HCT116 (cell line): ENCODE data around the gene SLC25A1. TPM values are rescaled to one million over a fixed set of nuclear protein-coding genes. Genes with fewer than 3 reads are reported as not detected.
"Not testable (repeated sequence)": the region's sequence is repeated elsewhere in the genome, so short reads cannot be mapped to it uniquely, and the experiment has no call there.

ENCODE experiments used
- ATAC-seq: fragments of 200-7000 bp; cut with Tn5 transposase; 2 replicates; pipeline ENCODE4 v1.9.1; 2020; ENCODE audit warnings: mild to moderate bottlenecking, moderate library complexity
- BruUV-seq: library from RNA; stranded (reverse); fragments of 400-500 nt; replicated peaks from 2 replicates; lab custom pipeline; 2021; lab: Mats Ljungman, UMichigan
- CTCF ChIA-PET: fragments of 300-600 bp; sonication (Branson Sonifier 250); formaldehyde crosslinking; loops from one replicate; lab custom pipeline; 2021; ENCODE audit warnings: antibody characterized with exemption; lab: Charles Lee
- POLR2A ChIA-PET: fragments of 300-600, 350-600 bp; sonication (Branson Sonifier 250); formaldehyde crosslinking; loops from one replicate; lab custom pipeline; 2021; ENCODE audit warnings: antibody characterized with exemption; lab: Charles Lee
- RAD21 ChIA-PET, 2 experiments: fragments of 300-600 bp; sonication (Branson Sonifier 250); formaldehyde crosslinking; loops; one replicate each; lab custom pipeline; 2023; ENCODE audit warnings: low total read pairs in 2 of 2; ENCODE audit not compliant: uncharacterized antibody in 2 of 2, unreplicated experiment in 2 of 2, low non-redundant PET in 1 of 2; lab: Charles Lee
- DNase-seq: peaks from one replicate; pipeline ENCODE4 v3.0.0-alpha.2; 2010; ENCODE audit warnings: low read depth, low spot score
- H2AFZ ChIP-seq: fragments of 200-600 bp; shearing (Covaris generic), sonication (generic); 2 replicates; pipeline ENCODE4 v1.6.1; 2017; ENCODE audit warnings: low read depth, mixed run types, mixed read lengths, antibody characterized with exemption, low read length; ENCODE audit not compliant: poor library complexity, severe bottlenecking
- H3K27ac ChIP-seq: 2 replicates; pipeline ENCODE4 v1.5.1; 2012; ENCODE audit warnings: low read depth, low read length
- H3K27me3 ChIP-seq: fragments of 200-600 bp; sonication (generic); 2 replicates; pipeline ENCODE4 v1.6.1; 2016; ENCODE audit warnings: mixed run types, low read length, mixed read lengths; ENCODE audit not compliant: insufficient read depth
- H3K36me3 ChIP-seq, 2 experiments: fragments of 200-500 bp in 1 of 2; fragments of 200-600 bp in 1 of 2; sonication (Bioruptor generic) in 1 of 2; sonication (generic) in 1 of 2; 2 replicates each; pipeline versions ENCODE4 v1.5.1 to v1.6.1; 2014 to 2016; ENCODE audit warnings: low read length in 2 of 2, inconsistent platforms in 1 of 2, mixed read lengths in 1 of 2, mixed run types in 1 of 2; ENCODE audit not compliant: insufficient read depth in 2 of 2, control insufficient read depth in 1 of 2
- H3K4me1 ChIP-seq, 2 experiments: fragments of 200-600 bp in 1 of 2; sonication (generic) in 1 of 2; 2 replicates each; pipeline versions ENCODE4 v1.5.1 to v1.6.1; 2012 to 2017; ENCODE audit warnings: low read length in 2 of 2, inconsistent platforms in 1 of 2, mild to moderate bottlenecking in 1 of 2, mixed read lengths in 1 of 2, mixed run types in 1 of 2, moderate library complexity in 1 of 2; ENCODE audit not compliant: insufficient read depth in 2 of 2, control insufficient read depth in 1 of 2
- H3K4me2 ChIP-seq: fragments of 200-600 bp; sonication (generic); 2 replicates; pipeline ENCODE4 v1.6.1; 2017; ENCODE audit warnings: mixed run types, low read length, mixed read lengths
- H3K4me3 ChIP-seq, 2 experiments: fragments of 200-600 bp in 1 of 2; sonication (generic) in 1 of 2; replicated peaks in 1 of 2; 2 replicates each; pipeline ENCODE4 v1.5.1; 2011 to 2016; ENCODE audit warnings: low read length in 2 of 2, control low read depth in 1 of 2, low read depth in 1 of 2, mild to moderate bottlenecking in 1 of 2, mixed read lengths in 1 of 2, mixed run types in 1 of 2
- H3K79me2 ChIP-seq: fragments of 200-600 bp; sonication (generic); 2 replicates; pipeline ENCODE4 v1.6.1; 2017; ENCODE audit warnings: mild to moderate bottlenecking, mixed run types, low read length, moderate library complexity, mixed read lengths; ENCODE audit not compliant: insufficient read depth
- H3K9ac ChIP-seq: fragments of 200-600 bp; sonication (generic); 2 replicates; pipeline ENCODE4 v1.6.1; 2016; ENCODE audit warnings: low read length, mixed read lengths
- H3K9me2 ChIP-seq: fragments of 200-600 bp; sonication (generic), shearing (Covaris generic); 2 replicates; pipeline ENCODE4 v1.6.1; 2017; ENCODE audit warnings: mixed run types, mild to moderate bottlenecking, moderate library complexity; ENCODE audit not compliant: insufficient read depth
- H3K9me3 ChIP-seq, 2 experiments: fragments of 200-500 bp in 1 of 2; fragments of 200-600 bp in 1 of 2; sonication (Bioruptor generic) in 1 of 2; sonication (generic) in 1 of 2; 2 replicates each; pipeline ENCODE4 v1.6.1; 2014 to 2017; ENCODE audit warnings: low read length in 2 of 2, mixed read lengths in 2 of 2, inconsistent platforms in 1 of 2, low read depth in 1 of 2, mild to moderate bottlenecking in 1 of 2, mixed run types in 1 of 2, moderate library complexity in 1 of 2; ENCODE audit not compliant: control insufficient read depth in 1 of 2, insufficient read depth in 1 of 2
- H4K20me1 ChIP-seq: fragments of 200-600 bp; sonication (generic), shearing (Covaris generic); 2 replicates; pipeline ENCODE4 v1.6.1; 2017; ENCODE audit warnings: mixed run types, mild to moderate bottlenecking, moderate library complexity; ENCODE audit not compliant: insufficient read depth
- ATF3 ChIP-seq: IDR thresholded peaks from 2 replicates; pipeline ENCODE4 v1.6.1; 2012
- CBX3 ChIP-seq: IDR thresholded peaks from 2 replicates; pipeline ENCODE4 v1.6.1; 2012; ENCODE audit warnings: low read depth
- EGR1 ChIP-seq: IDR thresholded peaks from 2 replicates; pipeline ENCODE4 v1.6.1; 2012; ENCODE audit warnings: low read depth
- EZH2phosphoT487 ChIP-seq: fragments of 200-600 bp; IDR thresholded peaks from 2 replicates; pipeline ENCODE4 v1.6.1; 2018; ENCODE audit warnings: antibody characterized with exemption, borderline replicate concordance
- JUND ChIP-seq: IDR thresholded peaks from 2 replicates; pipeline ENCODE4 v1.6.1; 2012
- MAX ChIP-seq: IDR thresholded peaks from 2 replicates; pipeline ENCODE4 v1.6.1; 2012
- SRF ChIP-seq: IDR thresholded peaks from 2 replicates; pipeline ENCODE4 v1.6.1; 2012; ENCODE audit warnings: low read depth
- YY1 ChIP-seq: IDR thresholded peaks from 2 replicates; pipeline ENCODE4 v1.6.1; 2011; ENCODE audit warnings: low read length, low read depth, moderate library complexity, mild to moderate bottlenecking; ENCODE audit not compliant: insufficient replicate concordance; ENCODE audit errors: extremely low read depth
- ZBTB33 ChIP-seq: IDR thresholded peaks from 2 replicates; pipeline ENCODE4 v1.6.1; 2011; ENCODE audit warnings: mild to moderate bottlenecking, low read length, moderate library complexity; ENCODE audit not compliant: insufficient replicate concordance; ENCODE audit errors: extremely low read depth
- intact Hi-C: fragments of 100-400 bp; cut with micrococcal nuclease; formaldehyde crosslinking; loops from 2 replicates; pipeline ENCODE4 v1.10.0; 2022
- total RNA-seq: library from RNA; stranded (reverse); gene quantifications from one replicate; pipeline ENCODE4 v1.2.1, GENCODE V29; 2021; ENCODE audit not compliant: unreplicated experiment

SLC25A1 gene
- total RNA-seq, 1 experiment from 2014 or later: 146 TPM

- Histone ChIP-seq H2AFZ (no peak overlapping the region), H3K9me3 (no peaks in the 10 kb centered on the region), H3K79me2 (no peaks in the 10 kb centered on the region), H3K4me2 (no peak overlapping the region), H3K9me2 (no peaks in the 10 kb centered on the region), H3K4me3 (no peak overlapping the region), H3K9ac (no peak overlapping the region)
- intact Hi-C loops: no loop called here
- no peak for DNase-seq
- CTCF ChIA-PET: no interaction called here
- POLR2A ChIA-PET: no interaction called here
- TF ChIP-seq ZBTB33 (no peak), EGR1 (no peak), YY1 (no peak), MAX (no peak), ATF3 (no peak), JUND (no peak), SRF (no peak), CBX3 (no peak), EZH2phosphoT487 (no peak)
- TF ChIP-seq, all 23 proteins: peak for 0
- BruUV-seq: no TSS peak
- no peaks in the 10 kb centered on the region for H4K20me1 ChIP-seq
- no peak overlapping the region for H3K27ac ChIP-seq
- no peaks in the 10 kb centered on the region for H3K27me3 ChIP-seq
- H3K4me1 ChIP-seq: no peaks in the 10 kb centered on the region
- no peak for ATAC-seq
- H3K36me3 ChIP-seq: no peaks in the 10 kb centered on the region; a peak in 1 of 4 replicates
- RAD21 ChIA-PET: no interaction called here
Observed at GRCh38 chr22:19203834-19204233, 25.3 kb upstream of the SLC25A1 start.

- H3K27me3 ChIP-seq, H3K9me2 ChIP-seq, BruUV-seq, DNase-seq, H3K4me2 ChIP-seq, intact Hi-C loops, H3K36me3 ChIP-seq, H4K20me1 ChIP-seq, H3K4me3 ChIP-seq, H3K79me2 ChIP-seq, H3K4me1 ChIP-seq, POLR2A ChIA-PET, RAD21 ChIA-PET, CTCF ChIA-PET, H3K9me3 ChIP-seq, H2AFZ ChIP-seq, ATAC-seq, H3K9ac ChIP-seq, H3K27ac ChIP-seq: not testable (repeated sequence)
Observed at GRCh38 chr22:19202799-19203186, 24.3 kb upstream of the SLC25A1 start.
